Liver (tissue), 9 donors: ENCODE data around the gene AXIN1. TPM values are rescaled to one million over a fixed set of nuclear protein-coding genes. Genes with fewer than 3 reads are reported as not detected.

ENCODE experiments used
- DNase-seq: peaks from one replicate; pipeline ENCODE4 v3.0.0-alpha.2; 2017; ENCODE audit warnings: low spot score
- H3K27ac ChIP-seq, 2 donors: one replicate each; pipeline ENCODE4 v1.7.0; 2013; ENCODE audit warnings: inconsistent platforms in 2 of 2, low read length in 2 of 2, control low read depth in 1 of 2, low read depth in 1 of 2, mild to moderate bottlenecking in 1 of 2
- H3K27me3 ChIP-seq, 4 donors: one replicate each; pipeline versions ENCODE4 v1.6.1 to v1.7.0; 2013; ENCODE audit warnings: low read length in 3 of 4, inconsistent platforms in 1 of 4, mild to moderate bottlenecking in 1 of 4, moderate library complexity in 1 of 4; ENCODE audit not compliant: control insufficient read depth in 4 of 4, insufficient read depth in 4 of 4
- H3K36me3 ChIP-seq, 4 donors: one replicate each; pipeline versions ENCODE4 v1.6.1 to v1.7.0; 2013; ENCODE audit warnings: low read length in 3 of 4, mild to moderate bottlenecking in 3 of 4, low read depth in 1 of 4, moderate library complexity in 1 of 4; ENCODE audit not compliant: control insufficient read depth in 4 of 4, insufficient read depth in 3 of 4
- H3K4me1 ChIP-seq, 4 donors: one replicate each; pipeline versions ENCODE4 v1.6.1 to v1.7.0; 2013; ENCODE audit warnings: low read length in 3 of 4, mild to moderate bottlenecking in 3 of 4, moderate library complexity in 1 of 4; ENCODE audit not compliant: control insufficient read depth in 4 of 4, insufficient read depth in 4 of 4
- H3K4me3 ChIP-seq, 3 donors: one replicate each; pipeline versions ENCODE4 v1.6.1 to v1.7.0; 2013; ENCODE audit warnings: low read length in 3 of 3, control low read depth in 1 of 3, low read depth in 1 of 3, mild to moderate bottlenecking in 1 of 3
- H3K9ac ChIP-seq, 2 donors: one replicate each; pipeline ENCODE4 v1.7.0; 2013; ENCODE audit warnings: low read length in 2 of 2, mild to moderate bottlenecking in 2 of 2, moderate library complexity in 2 of 2, control low read depth in 1 of 2, low read depth in 1 of 2
- H3K9me3 ChIP-seq, 4 donors: one replicate each; pipeline versions ENCODE4 v1.6.1 to v1.7.0; 2013; ENCODE audit warnings: low read length in 3 of 4; ENCODE audit not compliant: control insufficient read depth in 4 of 4
- ATF3 ChIP-seq: IDR thresholded peaks from 2 replicates; pipeline ENCODE4 v1.6.1; 2016; ENCODE audit warnings: antibody characterized with exemption
- CTCF ChIP-seq: fragments of 150-350 bp; IDR thresholded peaks from 2 replicates; pipeline ENCODE4 v1.5.1; 2017; ENCODE audit warnings: improper control_type of control experiment, low read depth, low read length; ENCODE audit not compliant: missing input control
- EGR1 ChIP-seq, 2 donors: IDR thresholded peaks; 2 replicates each; pipeline ENCODE4 v1.6.1; 2016 to 2018; ENCODE audit warnings: antibody characterized with exemption in 2 of 2, low read depth in 2 of 2
- FOXA1 ChIP-seq: IDR thresholded peaks from 2 replicates; pipeline ENCODE4 v1.6.1; 2016; ENCODE audit warnings: antibody characterized with exemption
- FOXA2 ChIP-seq: IDR thresholded peaks from 2 replicates; pipeline ENCODE4 v1.6.1; 2016; ENCODE audit warnings: antibody characterized with exemption
- GABPA ChIP-seq, 2 donors: IDR thresholded peaks in 1 of 2; conservative IDR thresholded peaks in 1 of 2; 2 replicates each; pipeline ENCODE4 v1.6.1; 2016; ENCODE audit warnings: antibody characterized with exemption in 2 of 2, mild to moderate bottlenecking in 1 of 2, moderate library complexity in 1 of 2
- HNF4G ChIP-seq: IDR thresholded peaks from 2 replicates; pipeline ENCODE4 v1.6.1; 2016; ENCODE audit warnings: antibody characterized with exemption
- JUND ChIP-seq, 2 donors: IDR thresholded peaks; 2 replicates each; pipeline ENCODE4 v1.6.1; 2016; ENCODE audit warnings: antibody characterized with exemption in 2 of 2
- MAX ChIP-seq: IDR thresholded peaks from 2 replicates; pipeline ENCODE4 v1.6.1; 2016; ENCODE audit warnings: antibody characterized with exemption
- NR2F2 ChIP-seq: IDR thresholded peaks from 2 replicates; pipeline ENCODE4 v1.6.1; 2016; ENCODE audit warnings: antibody characterized with exemption
- RAD21 ChIP-seq, 2 donors: IDR thresholded peaks; 2 replicates each; pipeline ENCODE4 v1.6.1; 2016; ENCODE audit warnings: antibody characterized with exemption in 2 of 2, mild to moderate bottlenecking in 2 of 2
- REST ChIP-seq: IDR thresholded peaks from 2 replicates; pipeline ENCODE4 v1.6.1; 2016; ENCODE audit warnings: antibody characterized with exemption, mild to moderate bottlenecking
- RXRA ChIP-seq, 2 donors: IDR thresholded peaks; 2 replicates each; pipeline ENCODE4 v1.6.1; 2017 to 2018; ENCODE audit warnings: antibody characterized with exemption in 2 of 2, mild to moderate bottlenecking in 1 of 2
- SP1 ChIP-seq: IDR thresholded peaks from 2 replicates; pipeline ENCODE4 v1.6.1; 2018; ENCODE audit warnings: antibody characterized with exemption, mild to moderate bottlenecking
- TAF1 ChIP-seq: conservative IDR thresholded peaks from 2 replicates; pipeline ENCODE4 v1.6.1; 2016; ENCODE audit warnings: antibody characterized with exemption, mild to moderate bottlenecking
- YY1 ChIP-seq: IDR thresholded peaks from 2 replicates; pipeline ENCODE4 v1.6.1; 2016; ENCODE audit warnings: antibody characterized with exemption, mild to moderate bottlenecking
- ZBTB33 ChIP-seq: IDR thresholded peaks from 2 replicates; pipeline ENCODE4 v1.6.1; 2016; ENCODE audit warnings: antibody characterized with exemption
- WGBS: extraction: QIAGEN DNeasy Blood & Tissue Kit; methylation state at CpG from one replicate; pipeline ENCODE4 v1.1.7; 2013; 5-methylcytosine and 5-hydroxymethylcytosine counted together
- polyA plus RNA-seq, 2 donors: library from polyadenylated mRNA; stranded (reverse) in 1 of 2; unstranded in 1 of 2; fragments of 200-250 nt in 1 of 2; fragments of >200 nt in 1 of 2; fragmentation: Nextera tagmentation in 1 of 2; extraction: Ambion mirVana in 1 of 2; gene quantifications; one replicate each; pipeline versions ENCODE4 v1.2.1 to v1.2.3, GENCODE V29; 2013 to 2015
- total RNA-seq, 2 donors: library from RNA; depleted of rRNA; stranded (reverse); fragments of >200 nt; gene quantifications; one replicate each; pipeline ENCODE4 v1.2.3, GENCODE V29; 2014
- donor health status: healthy.
- donor health status: healthy.
- donor health status: healthy.
- donor health status: healthy.
- donor health status: healthy.

Gene AXIN1
- total and polyA plus RNA-seq, 4 donors: 2.0 to 10.3 (median 7.9) TPM

- Histone ChIP-seq H3K36me3 (peaks cover 0 to 38% (median 17%) of the 10 kb centered on the region in 4 donors), H3K9ac (no peak overlapping the region), H3K4me1 (peaks cover 4 to 18% (median 14%) of the 10 kb centered on the region in 4 donors), H3K27me3 (no peaks in the 10 kb centered on the region), H3K4me3 (no peak overlapping the region), H3K27ac (no peak overlapping the region), H3K9me3 (no peaks in the 10 kb centered on the region)
- WGBS: 97% methylated on average over 44 of the region's 44 CpGs
- no peak for TF ChIP-seq SP1
- TF ChIP-seq CTCF: no peak
- TF ChIP-seq TAF1: no peak
- TF ChIP-seq REST: no peak
- TF ChIP-seq HNF4G: no peak
- DNase-seq: no peak
These were observed 21.5 kb upstream of the AXIN1 start for GRCh38 chr16:373848-374615.

- TF ChIP-seq EGR1 (IDR thresholded peaks at IDR 0.05; ENCODE audit: low read depth in 2 of 2) (no peak), RAD21 (IDR thresholded peaks at IDR 0.05) (no peak), RXRA (IDR thresholded peaks at IDR 0.05) (no peak), ZBTB33 (no peak), JUND (IDR thresholded peaks at IDR 0.05) (no peak), FOXA2 (no peak), NR2F2 (no peak), MAX (no peak), FOXA1 (no peak), GABPA (IDR thresholded peaks at IDR 0.05 in 1 of 2, conservative IDR thresholded peaks at IDR 0.05 in 1 of 2) (no peak), ATF3 (no peak), HNF4G (no peak), YY1 (no peak), SP1 (no peak), TAF1 (no peak)
- peaks cover 4 to 18% (median 15%) of the 10 kb centered on the region in 4 donors for H3K4me1 ChIP-seq
- peaks cover 0 to 43% (median 17%) of the 10 kb centered on the region in 4 donors for H3K36me3 ChIP-seq
- H3K9ac ChIP-seq: no peak overlapping the region
- no peak for DNase-seq
- no peak overlapping the region for H3K4me3 ChIP-seq
- H3K9me3 ChIP-seq: no peaks in the 10 kb centered on the region
- WGBS: 95% methylated on average over 5 of the region's 5 CpGs
- H3K27ac ChIP-seq: no peak overlapping the region
- no peaks in the 10 kb centered on the region for H3K27me3 ChIP-seq
These were observed 20.6 kb upstream of the AXIN1 start for GRCh38 chr16:373020-373598.
